ENCODE data around the gene PMF1.
"Not testable (repeated sequence)": the region's sequence is repeated elsewhere in the genome, so short reads cannot be mapped to it uniquely, and the experiment has no call there.

Gene PMF1

GRCh38 chr1:156196445-156196844, 16.4 kb upstream of the PMF1 start:
- no peak for DNase-seq
- ATAC-seq = no peak

GRCh38 chr1:156198831-156199349, 13.9 kb upstream of the PMF1 start:
- peak; percentile 82 for ATAC-seq
- DNase-seq = no peak

- no peak for ATAC-seq
- DNase-seq = no peak
These were observed 12.8 kb upstream of the PMF1 start for GRCh38 chr1:156200044-156200443.

GRCh38 chr1:156203331-156203730, 9.5 kb upstream of the PMF1 start:
- no peak for DNase-seq
- ATAC-seq = no peak

GRCh38 chr1:156204686-156205085, 8.1 kb upstream of the PMF1 start:
- DNase-seq (no peak), ATAC-seq (no peak)

GRCh38 chr1:156211243-156211642, 1.6 kb upstream of the PMF1 start:
- ATAC-seq = no peak
- DNase-seq = no peak

- ATAC-seq (no peak), DNase-seq (no peak)
These were observed 677 bp upstream of the PMF1 start for GRCh38 chr1:156212130-156212529.

GRCh38 chr1:156213644-156213966, 798 bp downstream of the PMF1 start:
- DNase-seq (no peak), ATAC-seq (no peak)

GRCh38 chr1:156214024-156214748, 1.4 kb downstream of the PMF1 start:
- ATAC-seq = no peak
- DNase-seq = no peak

- ATAC-seq, DNase-seq: not testable (repeated sequence)
These were observed 3.7 kb downstream of the PMF1 start for GRCh38 chr1:156216361-156217086.

GRCh38 chr1:156217871-156218270, 5.1 kb downstream of the PMF1 start:
- DNase-seq (no peak), ATAC-seq (peak; percentile 45)

- ATAC-seq (no peak), DNase-seq (no peak)
These were observed 7.4 kb downstream of the PMF1 start for GRCh38 chr1:156220226-156220625.

GRCh38 chr1:156221986-156222692, 9.3 kb downstream of the PMF1 start:
- ATAC-seq = no peak
- DNase-seq = no peak

- DNase-seq (no peak), ATAC-seq (no peak)
These were observed 12.8 kb downstream of the PMF1 start for GRCh38 chr1:156225677-156226014.

GRCh38 chr1:156226116-156226538, 13.3 kb downstream of the PMF1 start:
- DNase-seq (peak; percentile 58), ATAC-seq (peak; percentile 26)

- no peak for ATAC-seq
These were observed 14.0 kb downstream of the PMF1 start for GRCh38 chr1:156226782-156227181.

GRCh38 chr1:156228501-156228900, 15.7 kb downstream of the PMF1 start:
- no peak for ATAC-seq
- no peak for DNase-seq

More at GRCh38 chr1:156226782-156227181, 14.0 kb downstream of the PMF1 start:
- DNase-seq = no peak

- ATAC-seq = no peak
- DNase-seq = no peak
These were observed 17.1 kb downstream of the PMF1 start for GRCh38 chr1:156229809-156230472.

- ATAC-seq (no peak), DNase-seq (no peak)
These were observed 17.6 kb downstream of the PMF1 start for GRCh38 chr1:156230473-156230837.

- ATAC-seq (no peak), DNase-seq (no peak)
These were observed 19.5 kb downstream of the PMF1 start for GRCh38 chr1:156232201-156232894.

GRCh38 chr1:156233426-156234127, 20.8 kb downstream of the PMF1 start:
- ATAC-seq (no peak), DNase-seq (no peak)

Data from stimulated activated naive CD8-positive, alpha-beta T cell treated with anti-CD3 and anti-CD28 coated beads, Interleukin-15, Interleukin-2, amounts not matched to agents 100 U/mL and 50 U/mL, for 24 hours (primary cell).